Mesenchymal stem cell (in vitro differentiated cells and primary cell): ENCODE results near the gene INSC.

Source experiments
- DNase-seq: peaks from one replicate; pipeline ENCODE4 v3.0.0-alpha.2; 2013
- H2AFZ ChIP-seq: one replicate; pipeline ENCODE4 v1.6.1; 2013; ENCODE audit warnings: low read depth, mild to moderate bottlenecking, control low read depth, inconsistent platforms, low read length, moderate library complexity
- H2AK5ac ChIP-seq: 2 replicates; pipeline ENCODE4 v1.6.1; 2013; ENCODE audit warnings: low read length, moderate library complexity, mild to moderate bottlenecking, inconsistent platforms; ENCODE audit not compliant: severe bottlenecking
- H2BK120ac ChIP-seq: one replicate; pipeline ENCODE4 v1.6.1; 2013; ENCODE audit warnings: low read depth, mild to moderate bottlenecking, inconsistent platforms, low read length, moderate library complexity
- H2BK12ac ChIP-seq, 2 experiments: one replicate each; pipeline ENCODE4 v1.6.1; 2013; ENCODE audit warnings: inconsistent platforms in 2 of 2, low read length in 2 of 2, mild to moderate bottlenecking in 2 of 2, moderate library complexity in 2 of 2, control low read depth in 1 of 2
- H2BK15ac ChIP-seq: one replicate; pipeline ENCODE4 v1.6.1; 2013; ENCODE audit warnings: mild to moderate bottlenecking, low read depth, inconsistent platforms; ENCODE audit not compliant: poor library complexity, severe bottlenecking
- H2BK5ac ChIP-seq: 2 replicates; pipeline ENCODE4 v1.6.1; 2013; ENCODE audit warnings: low read depth, mild to moderate bottlenecking, low read length, control low read depth, inconsistent platforms; ENCODE audit not compliant: poor library complexity, severe bottlenecking
- H3K14ac ChIP-seq, 2 experiments: one replicate each; pipeline ENCODE4 v1.6.1; 2013; ENCODE audit warnings: inconsistent platforms in 2 of 2, low read length in 2 of 2, control low read depth in 1 of 2, mild to moderate bottlenecking in 1 of 2, moderate library complexity in 1 of 2
- H3K18ac ChIP-seq, 2 experiments: one replicate each; pipeline ENCODE4 v1.6.1; 2013; ENCODE audit warnings: inconsistent platforms in 2 of 2, low read length in 2 of 2, control low read depth in 1 of 2, low read depth in 1 of 2, mild to moderate bottlenecking in 1 of 2
- H3K23ac ChIP-seq, 2 experiments: one replicate each; pipeline ENCODE4 v1.6.1; 2013; ENCODE audit warnings: inconsistent platforms in 2 of 2, low read length in 2 of 2, mild to moderate bottlenecking in 2 of 2, moderate library complexity in 2 of 2, control low read depth in 1 of 2
- H3K27ac ChIP-seq: 2 replicates; pipeline ENCODE4 v1.5.1; 2013; ENCODE audit warnings: mild to moderate bottlenecking, moderate library complexity, low read length, control low read depth, inconsistent platforms; ENCODE audit not compliant: poor library complexity, severe bottlenecking
- H3K27me3 ChIP-seq, 2 experiments: 2 replicates each; pipeline versions ENCODE4 v1.6.1 to v1.7.0; 2013; ENCODE audit warnings: low read length in 2 of 2, mild to moderate bottlenecking in 2 of 2, moderate library complexity in 2 of 2, control low read depth in 1 of 2, inconsistent platforms in 1 of 2; ENCODE audit not compliant: control insufficient read depth in 1 of 2, insufficient read depth in 1 of 2
- H3K36me3 ChIP-seq, 2 experiments: 2 replicates each; pipeline versions ENCODE4 v1.6.1 to v1.7.0; 2013; ENCODE audit warnings: low read length in 2 of 2, control low read depth in 1 of 2, inconsistent platforms in 1 of 2, low read depth in 1 of 2, mild to moderate bottlenecking in 1 of 2; ENCODE audit not compliant: insufficient read depth in 2 of 2, control insufficient read depth in 1 of 2
- H3K4ac ChIP-seq, 2 experiments: one replicate each; pipeline ENCODE4 v1.6.1; 2013; ENCODE audit warnings: inconsistent platforms in 2 of 2, low read length in 2 of 2, mild to moderate bottlenecking in 2 of 2, moderate library complexity in 2 of 2, control low read depth in 1 of 2, low read depth in 1 of 2
- H3K4me1 ChIP-seq: 2 replicates; pipeline ENCODE4 v1.6.1; 2013; ENCODE audit warnings: low read depth, low read length, control low read depth; ENCODE audit not compliant: control insufficient read depth, insufficient read depth
- H3K4me2 ChIP-seq: 2 replicates; pipeline ENCODE4 v1.6.1; 2013; ENCODE audit warnings: low read length, mild to moderate bottlenecking, inconsistent platforms; ENCODE audit not compliant: poor library complexity, severe bottlenecking
- H3K4me3 ChIP-seq, 2 experiments: 2 replicates each; pipeline versions ENCODE4 v1.5.1 to v1.7.0; 2013; ENCODE audit warnings: low read length in 2 of 2, mild to moderate bottlenecking in 2 of 2, control low read depth in 1 of 2, low read depth in 1 of 2; ENCODE audit not compliant: insufficient read depth in 1 of 2
- H3K79me1 ChIP-seq: replicated peaks from 2 replicates; pipeline ENCODE4 v1.6.1; 2013; ENCODE audit warnings: mild to moderate bottlenecking, control low read depth, low read length, inconsistent platforms; ENCODE audit not compliant: poor library complexity, severe bottlenecking
- H3K9ac ChIP-seq: 2 replicates; pipeline ENCODE4 v1.7.0; 2013; ENCODE audit warnings: mild to moderate bottlenecking, low read length, moderate library complexity
- H3K9me3 ChIP-seq: 2 replicates; pipeline ENCODE4 v1.7.0; 2013; ENCODE audit warnings: mild to moderate bottlenecking, low read length; ENCODE audit not compliant: control insufficient read depth
- H4K8ac ChIP-seq: one replicate; pipeline ENCODE4 v1.6.1; 2013; ENCODE audit warnings: inconsistent platforms, mild to moderate bottlenecking, low read length, moderate library complexity
- H4K91ac ChIP-seq: one replicate; pipeline ENCODE4 v1.6.1; 2013; ENCODE audit warnings: mild to moderate bottlenecking, low read length, inconsistent platforms
- WGBS: methylation state at CpG from one replicate; pipeline ENCODE4 v1.1.7; 2013; ENCODE audit warnings: mixed read lengths; 5-methylcytosine and 5-hydroxymethylcytosine counted together

The INSC gene

DNA sequence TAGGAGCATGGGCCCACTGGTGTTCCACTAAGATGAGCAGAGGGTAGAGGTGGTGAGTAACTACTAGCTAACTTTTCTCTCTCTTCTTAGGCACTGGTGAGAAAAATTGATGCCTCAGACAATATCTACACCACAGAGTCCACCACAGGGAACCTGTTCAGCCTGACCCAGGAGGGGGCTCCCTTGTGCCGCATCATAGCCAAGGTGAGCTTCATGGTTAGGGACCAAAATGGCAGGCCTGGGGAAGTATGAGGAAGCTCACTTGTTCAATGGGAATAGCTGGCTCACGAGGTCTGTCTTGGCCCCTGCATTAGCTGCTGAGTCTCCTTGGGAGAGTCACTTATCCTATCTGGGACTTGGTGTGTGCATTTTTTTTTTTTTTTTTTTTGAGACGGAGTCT, 75.9 kb downstream of the INSC start:
- no peak overlapping the region for H2BK120ac ChIP-seq
- no peak overlapping the region for H3K14ac ChIP-seq
- H2BK15ac ChIP-seq: no peak overlapping the region
- H3K9me3 ChIP-seq: no peaks in the 10 kb centered on the region
- no peaks in the 10 kb centered on the region for H3K36me3 ChIP-seq
- no peak overlapping the region for H3K4ac ChIP-seq
- no peak overlapping the region for H3K4me3 ChIP-seq
- H3K4me2 ChIP-seq: no peak overlapping the region
- no peak overlapping the region for H2BK5ac ChIP-seq
- no peak overlapping the region for H2AK5ac ChIP-seq
- no peak overlapping the region for H2AFZ ChIP-seq
- H3K27me3 ChIP-seq: no peaks in the 10 kb centered on the region
- H3K27ac ChIP-seq: no peak overlapping the region
- no peaks in the 10 kb centered on the region for H3K79me1 ChIP-seq
- WGBS: 97% methylated on average over 2 of the region's 3 CpGs
- no peak overlapping the region for H3K23ac ChIP-seq
- DNase-seq: no peak
- H3K18ac ChIP-seq: no peak overlapping the region
- H3K4me1 ChIP-seq: peaks cover 1% of the 10 kb centered on the region
- H4K8ac ChIP-seq: no peak overlapping the region
- no peak overlapping the region for H2BK12ac ChIP-seq
- no peak overlapping the region for H3K9ac ChIP-seq
- no peak overlapping the region for H4K91ac ChIP-seq

DNA sequence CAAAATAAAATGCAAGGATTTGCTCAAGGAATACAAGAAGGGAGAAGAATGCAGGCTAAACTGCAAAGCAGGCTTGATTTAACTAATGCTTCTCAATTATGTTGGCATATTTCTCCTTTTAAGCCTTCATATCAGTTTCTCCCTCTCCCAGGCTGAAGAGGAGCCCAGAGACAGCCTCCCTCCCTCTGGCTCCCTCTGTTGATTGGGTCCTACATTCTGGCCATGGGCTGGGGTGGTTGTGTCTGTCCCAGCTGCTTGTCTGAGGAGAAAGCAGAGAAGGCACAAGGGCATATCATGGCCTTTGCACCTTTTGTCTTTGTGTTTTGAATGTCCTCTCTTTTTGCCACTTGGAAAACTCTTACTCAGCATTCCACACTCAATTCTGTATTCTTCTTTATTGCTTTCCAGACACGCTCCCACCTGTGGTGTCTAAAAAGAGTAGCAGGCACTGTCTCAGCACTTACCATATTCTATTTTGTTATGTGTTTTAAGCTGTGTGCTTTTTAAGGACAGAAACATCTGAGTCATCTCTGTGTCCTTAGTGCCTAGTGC, 77.4 kb downstream of the INSC start:
- no peak overlapping the region for H2BK12ac ChIP-seq
- H3K9me3 ChIP-seq: no peaks in the 10 kb centered on the region
- H2BK5ac ChIP-seq: no peak overlapping the region
- H3K79me1 ChIP-seq: no peaks in the 10 kb centered on the region
- no peak overlapping the region for H3K4me2 ChIP-seq
- no peaks in the 10 kb centered on the region for H3K27me3 ChIP-seq
- DNase-seq: no peak
- no peak overlapping the region for H3K9ac ChIP-seq
- no peak overlapping the region for H2BK15ac ChIP-seq
- H3K36me3 ChIP-seq: no peaks in the 10 kb centered on the region
- H3K4ac ChIP-seq: no peak overlapping the region
- H3K4me3 ChIP-seq: no peak overlapping the region
- H3K23ac ChIP-seq: no peak overlapping the region
- no peak overlapping the region for H4K8ac ChIP-seq
- peaks cover 4% of the 10 kb centered on the region for H3K4me1 ChIP-seq
- H2AK5ac ChIP-seq: no peak overlapping the region
- no peak overlapping the region for H2BK120ac ChIP-seq
- WGBS: no CpG with 5 or more reads among the region's 1 CpG
- H3K27ac ChIP-seq: no peak overlapping the region
- no peak overlapping the region for H4K91ac ChIP-seq
- no peak overlapping the region for H3K18ac ChIP-seq
- no peak overlapping the region for H3K14ac ChIP-seq
- H2AFZ ChIP-seq: no peak overlapping the region

DNA sequence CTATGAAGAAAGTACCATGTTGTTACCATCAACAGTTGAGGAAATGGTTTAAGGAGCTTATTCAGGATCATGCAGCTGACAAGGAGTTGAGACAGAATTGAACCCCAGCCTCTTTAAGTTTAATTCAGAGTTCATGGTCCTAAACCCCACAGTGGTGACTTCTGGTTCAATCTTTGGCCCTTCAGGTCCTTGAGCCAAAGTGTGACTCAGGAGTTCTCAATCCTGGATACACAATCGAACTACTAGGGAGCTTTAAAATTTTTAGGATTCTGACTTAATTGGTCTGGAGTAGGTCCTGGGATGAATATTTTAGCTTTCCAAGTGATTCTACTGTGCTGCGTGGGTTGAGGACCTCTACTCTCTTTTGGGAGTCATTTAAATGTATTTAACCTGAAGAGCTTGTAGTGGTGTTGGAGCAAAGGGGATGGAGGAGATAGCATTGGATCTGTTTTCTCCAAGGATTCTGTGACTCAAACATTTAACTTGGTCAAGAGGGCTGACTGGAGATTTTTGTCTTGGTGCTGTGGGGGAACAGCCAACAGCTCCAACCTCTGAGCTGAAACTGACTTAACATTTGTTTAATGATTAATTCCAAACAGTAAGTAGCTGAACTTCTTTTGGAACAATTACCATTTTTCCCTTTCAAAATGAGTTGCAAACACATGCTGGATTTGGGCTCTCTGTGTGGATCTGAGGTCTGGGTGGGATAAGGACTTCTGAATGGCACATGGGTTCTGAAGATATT, 80.1 kb downstream of the INSC start:
- Histone ChIP-seq H3K23ac (no peak overlapping the region), H2AFZ (no peak overlapping the region), H3K27ac (peak overlapping the region; percentile 94), H2AK5ac (peak overlapping the region; percentile 64), H3K18ac (no peak overlapping the region), H3K14ac (no peak overlapping the region), H2BK15ac (no peak overlapping the region), H3K9me3 (no peaks in the 10 kb centered on the region), H3K4me2 (peak overlapping the region; percentile 24), H3K36me3 (no peaks in the 10 kb centered on the region), H3K4me1 (peaks cover 8% of the 10 kb centered on the region), H3K4ac (no peak overlapping the region), H2BK5ac (peak overlapping the region; percentile 75), H2BK12ac (no peak overlapping the region), H2BK120ac (no peak overlapping the region), H3K79me1 (no peaks in the 10 kb centered on the region), H3K27me3 (no peaks in the 10 kb centered on the region), H4K91ac (no peak overlapping the region), H3K4me3 (no peak overlapping the region), H4K8ac (no peak overlapping the region), H3K9ac (peak overlapping the region; percentile 5)
- WGBS: 95% methylated on average over 2 of the region's 2 CpGs
- no peak for DNase-seq

DNA sequence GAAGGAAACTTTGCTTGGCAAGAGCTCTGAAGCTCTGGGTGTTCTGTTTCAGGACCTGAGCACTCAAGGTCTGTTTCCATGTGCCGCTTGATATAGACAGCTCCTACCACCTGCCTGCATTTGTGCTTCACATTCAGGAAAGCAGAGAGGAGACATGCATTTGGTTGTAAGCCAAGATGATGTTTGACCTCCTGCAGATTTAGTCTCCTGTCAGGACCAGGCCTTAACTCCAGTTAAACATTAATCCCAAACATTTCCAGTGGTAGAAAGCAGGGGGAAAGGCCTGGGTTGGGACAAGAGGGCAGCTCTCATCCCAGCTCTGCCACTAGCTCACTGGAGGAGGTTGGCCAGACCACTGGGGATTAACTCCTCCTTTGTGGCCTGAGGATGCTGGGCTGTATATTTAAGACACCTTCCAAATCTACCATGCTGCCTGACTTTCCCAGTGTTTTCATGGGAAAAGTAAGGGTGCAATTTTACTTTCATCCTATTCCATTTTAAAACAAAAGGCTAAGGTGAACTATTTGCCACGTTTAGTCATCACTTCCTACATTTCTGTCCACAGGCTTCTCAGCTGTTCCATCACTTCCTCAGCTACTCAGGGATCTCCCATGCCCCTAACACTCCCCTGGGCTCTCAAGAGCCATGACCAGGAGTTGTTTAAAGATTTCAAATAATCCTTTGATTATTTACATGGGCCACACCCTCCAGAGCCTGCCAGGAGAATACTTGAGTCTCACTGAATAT, 80.9 kb downstream of the INSC start:
- peak overlapping the region; percentile 70 for H2AK5ac ChIP-seq
- 73% methylated on average over 2 of the region's 2 CpGs for WGBS
- H3K23ac ChIP-seq: no peak overlapping the region
- no peak overlapping the region for H3K18ac ChIP-seq
- H2BK12ac ChIP-seq: no peak overlapping the region
- no peak overlapping the region for H2BK5ac ChIP-seq
- H3K27me3 ChIP-seq: no peaks in the 10 kb centered on the region
- no peak overlapping the region for H4K8ac ChIP-seq
- no peak overlapping the region for H3K14ac ChIP-seq
- no peak overlapping the region for H4K91ac ChIP-seq
- H3K4ac ChIP-seq: no peak overlapping the region
- H3K9me3 ChIP-seq: no peaks in the 10 kb centered on the region
- H3K4me2 ChIP-seq: peak overlapping the region; percentile 24
- H3K4me3 ChIP-seq: no peak overlapping the region
- peak overlapping the region; percentile 94 for H3K27ac ChIP-seq
- H3K4me1 ChIP-seq: peaks cover 8% of the 10 kb centered on the region
- DNase-seq: no peak
- no peak overlapping the region for H2BK15ac ChIP-seq
- no peak overlapping the region for H2BK120ac ChIP-seq
- no peaks in the 10 kb centered on the region for H3K36me3 ChIP-seq
- peak overlapping the region; percentile 5 for H3K9ac ChIP-seq
- H3K79me1 ChIP-seq: no peaks in the 10 kb centered on the region
- H2AFZ ChIP-seq: no peak overlapping the region
